HG03097 (cell line): ENCODE results near the gene FJX1.

Experiments
- ATAC-seq: cut with Tn5 transposase; IDR thresholded peaks from one replicate; pipeline ENCODE4 v1.9.1; 2021; ENCODE audit not compliant: unreplicated experiment, low FRiP score

Gene FJX1

DNA sequence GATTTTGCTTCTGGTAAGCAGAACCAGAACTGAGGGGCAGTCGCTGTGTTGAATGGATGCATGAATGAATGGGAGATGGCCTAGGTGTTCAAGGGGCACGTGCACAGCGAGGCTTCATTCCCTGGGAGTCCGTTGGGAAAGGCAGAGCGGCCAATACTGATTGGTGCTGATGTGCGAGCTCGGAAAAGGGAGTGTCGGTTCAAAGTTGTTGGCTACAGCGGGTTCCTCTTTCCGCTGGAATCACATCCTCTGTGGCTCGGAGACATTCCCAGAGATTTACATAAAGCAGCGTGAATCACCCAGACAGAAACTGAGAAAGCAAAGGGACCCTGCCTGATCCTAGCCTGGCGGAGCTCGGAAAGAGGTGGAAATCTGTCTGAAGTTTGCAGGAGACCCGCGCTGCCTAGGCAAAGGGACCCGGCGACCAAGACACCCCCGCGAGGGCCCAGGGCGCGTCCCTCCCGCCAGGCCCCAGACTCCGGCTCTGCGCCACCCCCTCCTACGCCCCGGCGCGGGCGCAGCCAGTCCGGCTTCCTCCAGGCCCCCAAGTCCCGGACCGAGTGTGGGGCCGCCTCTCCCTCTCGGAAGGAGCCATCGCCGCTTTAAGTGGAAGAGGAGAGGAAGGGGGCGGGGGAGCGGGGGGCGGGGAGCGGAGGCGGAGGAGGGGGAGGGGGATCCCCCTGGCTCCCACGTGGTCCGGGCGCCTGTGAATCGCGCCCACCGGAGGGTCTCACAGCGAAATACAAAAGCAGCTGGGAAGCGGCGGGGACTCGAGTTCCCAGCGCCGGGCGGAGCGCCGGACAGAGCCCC, at the start of gene FJX1:
Gene FJX1 (plus strand): TSS at position 774 of the 810 bp plus-strand sequence. CDS start 177 bp downstream, outside the sequence.
- ATAC-seq: peak; percentile 32

DNA sequence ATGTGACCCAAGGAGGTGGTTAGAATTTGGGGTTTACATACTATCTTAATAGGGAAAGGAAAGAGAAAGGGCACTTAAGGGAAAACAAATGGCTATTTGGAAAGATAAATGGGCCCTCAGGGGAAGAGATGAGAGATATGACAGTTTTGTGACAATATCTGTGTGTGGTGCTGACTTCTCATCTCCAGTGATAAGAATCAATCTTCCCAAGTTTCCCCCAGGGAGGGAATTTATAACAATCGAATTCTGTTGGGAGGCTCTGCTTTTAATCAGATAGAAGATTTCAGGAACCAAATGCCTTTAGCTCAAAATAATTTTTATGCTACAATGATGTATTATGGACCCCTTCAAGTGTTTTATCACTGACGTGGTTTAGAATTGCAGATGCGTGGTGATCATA, 46.6 kb upstream of the FJX1 start:
- no peak for ATAC-seq

- ATAC-seq: no peak
These were observed 38.5 kb upstream of the FJX1 start for GRCh38 chr11:35579557-35580396.

DNA sequence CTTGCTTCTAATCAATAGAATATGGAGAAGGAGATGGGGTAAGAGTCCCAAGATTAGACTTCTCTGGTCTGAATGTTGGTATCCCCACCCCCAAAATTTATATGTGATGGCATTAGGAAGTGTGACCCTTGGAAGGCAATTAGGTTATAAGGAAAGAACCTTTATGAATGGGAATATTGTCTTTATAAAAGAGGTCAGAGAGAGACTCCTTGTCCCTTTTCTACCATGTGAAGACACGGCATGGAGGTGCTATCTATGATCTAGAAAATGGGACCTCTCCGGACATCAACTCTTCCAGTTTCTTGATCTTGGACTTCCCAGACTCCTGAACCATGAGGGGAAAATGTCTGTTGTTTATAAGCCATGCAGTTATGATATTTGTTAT, 37.9 kb upstream of the FJX1 start:
- ATAC-seq: no peak

DNA sequence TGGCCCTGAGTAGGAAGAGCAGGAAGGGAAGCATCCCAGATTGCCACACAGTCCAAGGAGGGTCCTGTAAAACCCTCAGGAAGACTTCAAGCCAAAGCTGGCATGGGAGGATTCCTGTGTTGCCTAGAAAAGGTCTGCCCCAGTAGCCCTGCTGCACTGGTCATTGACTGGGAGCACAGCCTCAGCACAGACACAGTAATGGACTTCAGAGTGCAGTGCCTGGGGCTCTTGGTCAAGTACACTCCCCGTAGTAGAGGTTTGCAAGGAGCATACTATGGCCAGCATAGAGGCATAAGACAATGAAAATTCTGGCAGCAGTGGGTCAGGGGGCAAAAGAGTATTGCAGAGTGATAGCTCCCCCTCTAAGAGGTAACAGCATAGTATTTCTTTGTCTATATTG, 36.2 kb upstream of the FJX1 start:
- no peak for ATAC-seq

DNA sequence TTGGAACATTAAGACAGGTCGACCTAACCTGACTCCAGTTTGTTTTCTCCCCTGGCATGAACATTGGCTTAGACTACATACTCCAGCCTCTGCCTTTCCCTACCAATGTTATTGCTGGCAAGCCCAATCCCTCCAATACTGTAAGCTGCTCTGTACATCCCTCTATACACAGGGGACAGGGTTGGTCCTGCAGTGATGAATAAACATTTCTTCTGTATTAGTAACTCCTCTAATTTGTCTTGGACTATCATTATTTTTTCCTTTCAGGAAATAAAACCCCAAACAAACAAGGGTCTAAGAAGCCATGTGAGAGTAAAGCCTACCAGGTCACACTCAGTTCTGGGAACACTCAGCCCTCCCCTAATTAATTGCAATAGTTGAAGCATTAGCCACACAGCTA, 35.1 kb upstream of the FJX1 start:
- ATAC-seq: no peak

DNA sequence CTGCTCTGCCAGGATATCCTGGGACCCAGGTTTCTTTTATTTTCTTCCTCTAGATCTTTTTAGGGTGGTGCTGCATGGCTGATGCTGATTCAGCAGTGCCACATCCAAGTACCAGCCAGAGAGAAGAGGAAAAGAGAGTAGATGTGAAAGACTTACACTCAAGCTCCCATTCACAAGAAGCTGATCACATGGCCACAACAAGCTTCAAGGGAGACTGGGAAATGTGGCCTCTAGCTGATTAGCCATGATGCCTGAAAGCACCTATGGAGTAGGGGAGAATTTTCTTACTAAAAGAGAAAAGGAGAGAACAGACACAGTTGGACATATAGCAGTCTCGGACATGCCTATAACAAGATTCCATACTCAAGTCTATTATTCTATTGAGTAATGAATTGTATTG, 34.4 kb upstream of the FJX1 start:
- ATAC-seq: no peak

GRCh38 chr11:35584321-35584720, 33.9 kb upstream of the FJX1 start:
- no peak for ATAC-seq

GRCh38 chr11:35585416-35585815, 32.8 kb upstream of the FJX1 start:
- no peak for ATAC-seq

DNA sequence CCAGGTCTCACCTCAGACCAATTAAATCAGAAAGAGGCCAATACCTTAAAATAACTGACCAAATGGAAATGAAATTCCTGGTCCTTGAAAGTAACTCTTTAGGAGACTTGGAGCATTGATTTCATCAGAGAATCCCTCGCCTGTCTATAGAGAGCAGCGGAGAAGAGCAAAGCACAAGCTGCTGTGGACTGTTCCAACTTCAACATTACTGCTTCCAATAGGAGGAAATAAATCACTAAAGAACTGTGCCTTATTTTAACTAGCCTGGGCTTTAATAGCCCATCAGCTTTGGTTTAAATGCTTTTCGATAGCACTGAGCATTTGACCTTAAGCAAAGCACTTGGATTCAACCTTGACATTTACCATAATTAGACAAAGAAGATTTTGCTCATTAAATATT, 32.0 kb upstream of the FJX1 start:
- no peak for ATAC-seq

- no peak for ATAC-seq
These were observed 30.3 kb upstream of the FJX1 start for GRCh38 chr11:35587972-35588371.

- ATAC-seq: no peak
These were observed 29.6 kb upstream of the FJX1 start for GRCh38 chr11:35588627-35589026.

- no peak for ATAC-seq
These were observed 29.0 kb upstream of the FJX1 start for GRCh38 chr11:35589281-35589680.

GRCh38 chr11:35590412-35590811, 27.8 kb upstream of the FJX1 start:
- ATAC-seq: no peak

DNA sequence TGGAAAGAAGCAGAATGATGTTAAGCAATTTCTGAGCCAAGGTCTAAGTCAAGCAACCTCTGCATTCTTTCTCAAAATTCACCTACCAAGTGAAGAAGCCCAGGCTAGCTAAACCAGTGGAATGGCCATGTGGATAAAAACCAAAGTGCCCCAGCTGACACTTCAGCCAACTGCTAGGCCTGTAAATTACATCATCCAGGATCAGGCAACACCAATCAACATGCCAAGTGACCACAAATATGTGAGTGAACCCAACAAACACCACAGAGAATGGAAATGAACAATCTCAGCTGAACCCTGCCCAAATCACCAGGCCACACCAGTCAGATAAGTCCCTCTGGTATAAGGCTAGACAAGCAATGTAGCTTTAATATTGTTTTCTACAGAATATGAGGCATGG, 25.1 kb upstream of the FJX1 start:
- no peak for ATAC-seq

DNA sequence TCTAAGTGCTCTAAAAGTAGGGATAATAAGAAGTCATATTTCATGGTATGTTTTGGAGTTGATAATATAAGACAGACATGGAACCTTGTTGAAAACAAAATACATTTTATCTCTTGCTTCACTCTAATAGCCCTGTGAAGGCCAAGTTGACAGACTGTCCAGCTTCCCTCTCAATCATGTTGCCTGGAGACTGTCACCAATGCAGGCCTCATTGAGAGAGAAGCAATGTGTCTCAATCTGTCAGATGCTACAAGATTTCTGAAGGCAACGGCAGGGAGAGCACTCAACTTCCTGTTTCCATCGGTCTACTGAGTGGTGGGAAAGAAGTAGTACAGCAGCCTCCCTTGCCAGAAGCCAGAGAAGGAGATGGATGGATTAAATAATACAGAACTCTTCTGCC, 23.6 kb upstream of the FJX1 start:
- no peak for ATAC-seq

- ATAC-seq: peak; percentile 65
These were observed 19.8 kb upstream of the FJX1 start for GRCh38 chr11:35598254-35599125.

DNA sequence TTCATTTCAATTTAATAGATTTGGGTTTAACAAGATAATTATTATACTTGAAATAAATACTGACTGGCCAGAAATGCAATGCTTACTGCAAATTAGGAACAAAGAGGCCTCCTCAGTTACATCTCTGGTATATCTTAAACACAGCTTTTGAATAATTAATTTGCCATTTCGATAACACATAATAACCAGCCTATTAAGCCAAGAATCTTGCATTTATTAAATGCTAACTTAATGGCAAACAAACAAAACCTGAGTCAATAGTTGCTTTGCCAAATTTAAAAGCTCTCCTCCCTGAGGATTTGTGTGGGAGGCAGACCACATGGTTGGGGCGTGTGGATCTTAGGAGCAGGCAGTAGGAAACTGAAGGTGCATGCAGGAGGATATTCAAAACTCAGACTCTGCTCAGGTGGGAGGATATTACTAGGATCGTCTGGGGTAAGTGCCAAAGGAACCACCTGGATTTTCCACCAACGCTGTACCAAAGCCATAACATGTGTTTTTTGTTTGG, 17.9 kb upstream of the FJX1 start:
- ATAC-seq: no peak

DNA sequence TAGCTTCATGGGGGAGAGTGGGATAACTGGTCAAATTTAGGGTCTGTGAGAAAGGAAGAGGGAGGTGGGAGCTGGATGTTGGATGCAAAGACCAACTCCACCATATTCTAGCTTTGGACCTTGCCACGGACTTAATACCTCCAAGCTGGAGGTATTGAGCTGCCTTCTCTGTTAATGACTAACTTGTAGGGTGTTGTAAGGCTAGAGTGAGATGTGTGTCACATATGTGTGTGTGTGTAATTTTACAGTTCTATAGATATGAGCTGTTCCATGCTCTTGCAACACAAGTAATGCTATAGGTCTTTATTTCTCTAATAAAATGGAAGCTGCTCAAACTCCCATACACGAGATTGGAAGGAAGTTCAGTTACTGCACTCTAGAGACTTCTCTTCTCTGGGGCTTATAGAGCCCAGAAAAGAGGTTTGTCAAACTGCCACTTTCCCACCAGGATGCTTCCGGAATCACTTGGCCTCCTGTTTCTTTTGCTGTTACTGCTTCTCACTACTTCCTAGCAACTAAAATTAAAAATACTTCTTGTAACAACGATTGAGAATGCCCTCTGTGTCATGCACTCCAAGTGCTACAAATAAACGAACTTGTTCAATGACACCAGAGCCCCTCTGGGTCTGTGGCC, 16.0 kb upstream of the FJX1 start:
- ATAC-seq: no peak

DNA sequence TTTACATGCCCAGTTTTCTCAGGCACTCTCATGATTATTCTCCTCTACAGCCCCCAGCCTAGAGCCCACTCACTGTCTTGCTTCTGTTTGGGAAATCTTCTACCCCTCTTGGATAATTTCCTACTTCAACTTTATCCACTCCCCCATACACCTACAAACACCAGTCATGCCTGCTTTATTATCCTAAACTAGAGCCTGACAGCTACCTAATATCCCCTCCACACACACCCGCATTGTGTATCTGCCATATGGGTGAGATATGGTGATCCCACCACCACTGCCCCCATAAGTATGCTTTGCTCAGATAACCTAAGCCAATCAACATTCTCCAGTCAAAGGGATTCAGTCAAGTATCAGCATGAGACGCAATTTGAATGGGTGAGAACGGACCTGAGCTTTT, 15.3 kb upstream of the FJX1 start:
- ATAC-seq: no peak
